ENCODE data around the gene TSPAN7. TPM values are rescaled to one million over a fixed set of nuclear protein-coding genes. Genes with fewer than 3 reads are reported as not detected.

The TSPAN7 gene
- polyA plus RNA-seq, 1 donor, result 61.9 TPM

GRCh38 chrX:38614485-38614884, 53.1 kb downstream of the TSPAN7 start:
- no peaks in the 10 kb centered on the region for H3K4me1 ChIP-seq (ENCODE audit: control insufficient read depth, insufficient read depth, low read length)
- H3K27me3 ChIP-seq (ENCODE audit: control insufficient read depth, insufficient read depth, low read length), result no peaks in the 10 kb centered on the region
- no peak overlapping the region for H3K4me3 ChIP-seq (ENCODE audit: low read length)
- H3K36me3 ChIP-seq (ENCODE audit: control insufficient read depth, insufficient read depth, low read length), result no peaks in the 10 kb centered on the region
- DNase-seq, result no peak
- WGBS (ENCODE audit: insufficient coverage, low lambda C conversion rate), result no CpG with 5 or more reads among the region's 2 CpGs
- no peaks in the 10 kb centered on the region for H3K9me3 ChIP-seq (ENCODE audit: control insufficient read depth, low read depth, low read length)
- no peak overlapping the region for H3K27ac ChIP-seq (ENCODE audit: low read length)

GRCh38 chrX:38616904-38617303, 55.6 kb downstream of the TSPAN7 start:
- H3K27me3 ChIP-seq (ENCODE audit: control insufficient read depth, insufficient read depth, low read length), result no peaks in the 10 kb centered on the region
- no peak overlapping the region for H3K4me3 ChIP-seq (ENCODE audit: low read length)
- DNase-seq, result no peak
- H3K4me1 ChIP-seq (ENCODE audit: control insufficient read depth, insufficient read depth, low read length), result no peaks in the 10 kb centered on the region
- H3K36me3 ChIP-seq (ENCODE audit: control insufficient read depth, insufficient read depth, low read length), result no peaks in the 10 kb centered on the region
- no peak overlapping the region for H3K27ac ChIP-seq (ENCODE audit: low read length)
- WGBS (ENCODE audit: insufficient coverage, low lambda C conversion rate), result no CpG with 5 or more reads among the region's 6 CpGs
- H3K9me3 ChIP-seq (ENCODE audit: control insufficient read depth, low read depth, low read length), result no peaks in the 10 kb centered on the region

GRCh38 chrX:38618180-38618579, 56.8 kb downstream of the TSPAN7 start:
- DNase-seq, result no peak
- H3K4me3 ChIP-seq (ENCODE audit: low read length), result no peak overlapping the region
- H3K4me1 ChIP-seq (ENCODE audit: control insufficient read depth, insufficient read depth, low read length), result no peaks in the 10 kb centered on the region
- no peaks in the 10 kb centered on the region for H3K36me3 ChIP-seq (ENCODE audit: control insufficient read depth, insufficient read depth, low read length)
- H3K9me3 ChIP-seq (ENCODE audit: control insufficient read depth, low read depth, low read length), result no peaks in the 10 kb centered on the region
- no peaks in the 10 kb centered on the region for H3K27me3 ChIP-seq (ENCODE audit: control insufficient read depth, insufficient read depth, low read length)
- no peak overlapping the region for H3K27ac ChIP-seq (ENCODE audit: low read length)
- no CpG with 5 or more reads among the region's 5 CpGs for WGBS (ENCODE audit: insufficient coverage, low lambda C conversion rate)

GRCh38 chrX:38620623-38621022, 59.3 kb downstream of the TSPAN7 start:
- no peak overlapping the region for H3K27ac ChIP-seq (ENCODE audit: low read length)
- H3K9me3 ChIP-seq (ENCODE audit: control insufficient read depth, low read depth, low read length), result no peaks in the 10 kb centered on the region
- H3K4me3 ChIP-seq (ENCODE audit: low read length), result no peak overlapping the region
- no peaks in the 10 kb centered on the region for H3K27me3 ChIP-seq (ENCODE audit: control insufficient read depth, insufficient read depth, low read length)
- no CpG with 5 or more reads among the region's 4 CpGs for WGBS (ENCODE audit: insufficient coverage, low lambda C conversion rate)
- no peaks in the 10 kb centered on the region for H3K36me3 ChIP-seq (ENCODE audit: control insufficient read depth, insufficient read depth, low read length)
- DNase-seq, result no peak
- H3K4me1 ChIP-seq (ENCODE audit: control insufficient read depth, insufficient read depth, low read length), result no peaks in the 10 kb centered on the region

- H3K36me3 ChIP-seq (ENCODE audit: control insufficient read depth, insufficient read depth, low read length), result no peaks in the 10 kb centered on the region
These were observed 65.0 kb downstream of the TSPAN7 start for GRCh38 chrX:38626296-38626695.

GRCh38 chrX:38627683-38628082, 66.3 kb downstream of the TSPAN7 start:
- no peaks in the 10 kb centered on the region for H3K36me3 ChIP-seq (ENCODE audit: control insufficient read depth, insufficient read depth, low read length)
- no peak overlapping the region for H3K4me3 ChIP-seq (ENCODE audit: low read length)
- no peaks in the 10 kb centered on the region for H3K27me3 ChIP-seq (ENCODE audit: control insufficient read depth, insufficient read depth, low read length)
- no peaks in the 10 kb centered on the region for H3K9me3 ChIP-seq (ENCODE audit: control insufficient read depth, low read depth, low read length)
- no peaks in the 10 kb centered on the region for H3K4me1 ChIP-seq (ENCODE audit: control insufficient read depth, insufficient read depth, low read length)
- DNase-seq, result peak; percentile 15 to 32
- no peak overlapping the region for H3K27ac ChIP-seq (ENCODE audit: low read length)

More at GRCh38 chrX:38626296-38626695, 65.0 kb downstream of the TSPAN7 start:
- Histone ChIP-seq H3K4me3 (ENCODE audit: low read length) (no peak overlapping the region), H3K27me3 (ENCODE audit: control insufficient read depth, insufficient read depth, low read length) (no peaks in the 10 kb centered on the region), H3K27ac (ENCODE audit: low read length) (no peak overlapping the region), H3K4me1 (ENCODE audit: control insufficient read depth, insufficient read depth, low read length) (no peaks in the 10 kb centered on the region), H3K9me3 (ENCODE audit: control insufficient read depth, low read depth, low read length) (no peaks in the 10 kb centered on the region)
- no peak for DNase-seq
- no CpG with 5 or more reads among the region's 4 CpGs for WGBS (ENCODE audit: insufficient coverage, low lambda C conversion rate)

GRCh38 chrX:38628587-38628986, 67.2 kb downstream of the TSPAN7 start:
- Histone ChIP-seq H3K4me1 (ENCODE audit: control insufficient read depth, insufficient read depth, low read length) (no peaks in the 10 kb centered on the region), H3K36me3 (ENCODE audit: control insufficient read depth, insufficient read depth, low read length) (no peaks in the 10 kb centered on the region), H3K27me3 (ENCODE audit: control insufficient read depth, insufficient read depth, low read length) (no peaks in the 10 kb centered on the region), H3K27ac (ENCODE audit: low read length) (no peak overlapping the region), H3K4me3 (ENCODE audit: low read length) (no peak overlapping the region), H3K9me3 (ENCODE audit: control insufficient read depth, low read depth, low read length) (no peaks in the 10 kb centered on the region)
- no peak for DNase-seq

GRCh38 chrX:38632516-38632915, 71.2 kb downstream of the TSPAN7 start:
- WGBS (ENCODE audit: insufficient coverage, low lambda C conversion rate), result no CpG with 5 or more reads among the region's 2 CpGs
- no peak overlapping the region for H3K27ac ChIP-seq (ENCODE audit: low read length)
- no peak for DNase-seq

GRCh38 chrX:38634665-38635064, 73.3 kb downstream of the TSPAN7 start:
- Histone ChIP-seq H3K27me3 (ENCODE audit: control insufficient read depth, insufficient read depth, low read length) (no peaks in the 10 kb centered on the region), H3K4me3 (ENCODE audit: low read length) (no peak overlapping the region), H3K9me3 (ENCODE audit: control insufficient read depth, low read depth, low read length) (no peaks in the 10 kb centered on the region), H3K27ac (ENCODE audit: low read length) (no peak overlapping the region), H3K36me3 (ENCODE audit: control insufficient read depth, insufficient read depth, low read length) (no peaks in the 10 kb centered on the region), H3K4me1 (ENCODE audit: control insufficient read depth, insufficient read depth, low read length) (peaks cover 7% of the 10 kb centered on the region)
- DNase-seq, result peak; percentile 38 to 76
- no CpG with 5 or more reads among the region's 2 CpGs for WGBS (ENCODE audit: insufficient coverage, low lambda C conversion rate)

More at GRCh38 chrX:38632516-38632915, 71.2 kb downstream of the TSPAN7 start:
- no peaks in the 10 kb centered on the region for H3K27me3 ChIP-seq (ENCODE audit: control insufficient read depth, insufficient read depth, low read length)
- H3K36me3 ChIP-seq (ENCODE audit: control insufficient read depth, insufficient read depth, low read length), result no peaks in the 10 kb centered on the region
- peaks cover 7% of the 10 kb centered on the region for H3K4me1 ChIP-seq (ENCODE audit: control insufficient read depth, insufficient read depth, low read length)
- H3K9me3 ChIP-seq (ENCODE audit: control insufficient read depth, low read depth, low read length), result no peaks in the 10 kb centered on the region
- H3K4me3 ChIP-seq (ENCODE audit: low read length), result no peak overlapping the region

- H3K4me3 ChIP-seq (ENCODE audit: low read length), result no peak overlapping the region
- DNase-seq, result no peak
- no CpG with 5 or more reads among the region's 8 CpGs for WGBS (ENCODE audit: insufficient coverage, low lambda C conversion rate)
- no peaks in the 10 kb centered on the region for H3K27me3 ChIP-seq (ENCODE audit: control insufficient read depth, insufficient read depth, low read length)
- no peaks in the 10 kb centered on the region for H3K9me3 ChIP-seq (ENCODE audit: control insufficient read depth, low read depth, low read length)
- H3K4me1 ChIP-seq (ENCODE audit: control insufficient read depth, insufficient read depth, low read length), result peaks cover 7% of the 10 kb centered on the region
- no peak overlapping the region for H3K27ac ChIP-seq (ENCODE audit: low read length)
- H3K36me3 ChIP-seq (ENCODE audit: control insufficient read depth, insufficient read depth, low read length), result no peaks in the 10 kb centered on the region
These were observed 75.8 kb downstream of the TSPAN7 start for GRCh38 chrX:38636949-38637819.

GRCh38 chrX:38638952-38639529, 77.7 kb downstream of the TSPAN7 start:
- Histone ChIP-seq H3K36me3 (ENCODE audit: control insufficient read depth, insufficient read depth, low read length) (no peaks in the 10 kb centered on the region), H3K4me3 (ENCODE audit: low read length) (no peak overlapping the region), H3K27ac (ENCODE audit: low read length) (no peak overlapping the region), H3K4me1 (ENCODE audit: control insufficient read depth, insufficient read depth, low read length) (peaks cover 7% of the 10 kb centered on the region), H3K27me3 (ENCODE audit: control insufficient read depth, insufficient read depth, low read length) (no peaks in the 10 kb centered on the region), H3K9me3 (ENCODE audit: control insufficient read depth, low read depth, low read length) (no peaks in the 10 kb centered on the region)
- WGBS (ENCODE audit: insufficient coverage, low lambda C conversion rate), result 80% methylated on average over 1 of the region's 5 CpGs
- no peak for DNase-seq
